CD4-positive, alpha-beta T cell treated with Interleukin-6 for 4 hours (primary cell): ENCODE results near the gene UBB.
A peak's percentile ranks its signal among the peaks of the same experiment; 100 is the strongest.
"Not testable (repeated sequence)": the region's sequence is repeated elsewhere in the genome, so short reads cannot be mapped to it uniquely, and the experiment has no call there.

Experiments used
- DNase-seq: peaks from one replicate; pipeline ENCODE4 v3.0.0-alpha.2; 2020; ENCODE audit warnings: mixed read lengths

The UBB gene

GRCh38 chr17:16377941-16378341, 3.0 kb upstream of the UBB start:
- no peak for DNase-seq

GRCh38 chr17:16378636-16379282, 2.1 kb upstream of the UBB start:
- DNase-seq = no peak

GRCh38 chr17:16379654-16380053, 1.2 kb upstream of the UBB start:
- no peak for DNase-seq

- DNase-seq = no peak
Measured at GRCh38 chr17:16381496-16381820, 567 bp downstream of the UBB start.

GRCh38 chr17:16383216-16383615, 2.3 kb downstream of the UBB start:
- no peak for DNase-seq

GRCh38 chr17:16383772-16384287, 2.9 kb downstream of the UBB start:
- DNase-seq = no peak

- no peak for DNase-seq
Measured at GRCh38 chr17:16384557-16384956, 3.7 kb downstream of the UBB start.

GRCh38 chr17:16386126-16386507, 5.2 kb downstream of the UBB start:
- not testable (repeated sequence) for DNase-seq

- no peak for DNase-seq
Measured at GRCh38 chr17:16391451-16391850, 10.6 kb downstream of the UBB start.

GRCh38 chr17:16392491-16392890, 11.6 kb downstream of the UBB start:
- DNase-seq = not testable (repeated sequence)

- not testable (repeated sequence) for DNase-seq
Measured at GRCh38 chr17:16395887-16396286, 15.0 kb downstream of the UBB start.

- not testable (repeated sequence) for DNase-seq
Measured at GRCh38 chr17:16396693-16397092, 15.8 kb downstream of the UBB start.

- DNase-seq = no peak
Measured at GRCh38 chr17:16398270-16399267, 17.7 kb downstream of the UBB start.

- DNase-seq = not testable (repeated sequence)
Measured at GRCh38 chr17:16403847-16404246, 23.0 kb downstream of the UBB start.

- DNase-seq = no peak
Measured at GRCh38 chr17:16406742-16407674, 26.1 kb downstream of the UBB start.

- DNase-seq = no peak
Measured at GRCh38 chr17:16407911-16408588, 27.2 kb downstream of the UBB start.

- DNase-seq = peak; percentile 66
Measured at GRCh38 chr17:16415031-16415924, 34.4 kb downstream of the UBB start, which contains the start of gene TRPV2. TSS of gene TRPV2 (plus strand) at chr17:16415571. CDS start at chr17:16417669, 2,098 bp downstream.

- no peak for DNase-seq
Measured at GRCh38 chr17:16417399-16417798, 36.5 kb downstream of the UBB start.

- no peak for DNase-seq
Measured at GRCh38 chr17:16417896-16418684, 37.2 kb downstream of the UBB start.

GRCh38 chr17:16418685-16419068, 37.8 kb downstream of the UBB start:
- DNase-seq = no peak
